Epidermal melanocyte (primary cell): Measurements from ENCODE around the gene SFT2D3.

Source experiments
- DNase-seq: peaks from one replicate; pipeline ENCODE4 v3.0.0; 2011; ENCODE audit warnings: low spot score; ENCODE audit not compliant: insufficient read length

SFT2D3 gene, protein sequence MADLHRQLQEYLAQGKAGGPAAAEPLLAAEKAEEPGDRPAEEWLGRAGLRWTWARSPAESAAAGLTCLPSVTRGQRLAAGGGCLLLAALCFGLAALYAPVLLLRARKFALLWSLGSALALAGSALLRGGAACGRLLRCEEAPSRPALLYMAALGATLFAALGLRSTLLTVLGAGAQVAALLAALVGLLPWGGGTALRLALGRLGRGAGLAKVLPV

DNA sequence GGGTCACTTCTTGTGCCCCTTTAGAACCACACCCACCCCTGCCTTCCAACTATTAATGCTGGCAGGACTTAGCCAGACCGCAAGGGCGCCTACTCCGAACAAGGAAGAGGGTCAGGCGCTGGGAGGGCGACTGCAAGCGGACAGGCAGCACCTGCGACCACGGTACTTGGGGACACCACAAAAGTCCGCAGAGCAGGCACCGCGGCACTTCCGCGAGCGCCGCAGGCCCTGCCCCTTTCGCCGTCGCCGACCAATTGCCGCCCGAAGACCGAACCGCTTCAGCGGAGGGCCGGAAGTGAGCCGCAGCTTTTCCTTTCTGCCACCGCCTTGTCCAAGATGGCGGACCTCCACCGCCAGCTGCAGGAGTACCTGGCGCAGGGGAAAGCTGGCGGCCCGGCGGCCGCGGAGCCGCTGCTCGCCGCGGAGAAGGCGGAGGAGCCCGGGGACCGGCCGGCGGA lies at the start of gene SFT2D3:
Gene SFT2D3 (plus strand): TSS at position 305 of the 458 bp plus-strand sequence. CDS start 32 bp downstream, at position 337.
- peak; percentile 98 for DNase-seq

DNA sequence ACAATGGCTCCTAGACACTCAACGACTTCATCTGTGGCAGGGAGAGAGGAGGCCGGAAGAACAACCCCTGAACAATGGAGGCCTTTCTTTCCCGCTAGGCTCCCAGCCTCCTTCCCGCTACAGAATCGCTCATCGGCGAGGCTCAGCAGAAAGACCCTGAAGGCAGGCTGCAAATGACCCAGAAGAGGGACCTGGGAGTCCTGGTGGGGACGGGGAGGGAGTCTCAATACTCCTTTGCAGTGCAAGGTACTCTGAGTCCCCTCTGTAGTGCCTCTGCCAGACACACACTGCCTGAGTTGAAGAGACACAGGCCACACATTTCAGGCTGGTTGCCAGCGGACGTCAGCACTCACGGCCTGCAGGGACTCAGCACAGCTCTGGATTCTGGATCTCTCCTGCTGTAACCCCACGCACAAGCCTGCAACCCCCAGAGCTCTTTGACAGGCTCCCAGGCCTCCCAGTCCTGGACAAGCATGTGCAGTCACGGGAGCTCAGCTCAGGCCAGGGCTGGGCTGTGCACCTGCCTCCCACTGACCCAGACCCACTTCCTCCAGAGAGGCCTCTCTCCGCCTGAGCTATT lies 49.2 kb upstream of the SFT2D3 start:
- no peak for DNase-seq

DNA sequence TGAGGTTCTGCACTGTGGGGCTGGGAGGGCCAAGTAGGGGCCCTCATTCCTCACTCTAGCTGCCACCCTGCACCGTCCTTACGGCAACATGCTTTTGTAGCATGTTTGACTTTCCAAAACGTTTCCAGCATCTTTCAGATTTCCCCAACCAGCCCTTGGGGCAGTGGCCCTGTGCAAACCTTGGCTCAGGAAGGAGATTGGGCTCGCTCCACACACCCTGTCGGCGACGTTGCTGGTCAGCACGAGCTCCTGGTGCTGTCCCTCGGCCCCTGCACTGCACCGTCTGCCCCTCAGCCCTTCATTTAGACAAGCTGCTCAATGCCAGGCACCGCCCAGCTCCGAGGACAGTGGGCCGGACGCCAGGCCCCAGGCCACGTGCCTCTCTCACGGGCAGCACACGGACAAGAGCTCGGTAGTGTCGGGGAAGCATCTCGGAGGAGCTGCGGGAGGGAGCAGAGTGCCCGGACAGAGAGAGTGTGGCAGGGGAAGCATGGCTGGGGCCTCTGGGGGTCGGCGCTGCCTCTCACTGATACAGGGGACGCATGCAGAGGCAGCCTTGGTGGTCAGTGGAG lies 48.4 kb upstream of the SFT2D3 start:
- no peak for DNase-seq

DNA sequence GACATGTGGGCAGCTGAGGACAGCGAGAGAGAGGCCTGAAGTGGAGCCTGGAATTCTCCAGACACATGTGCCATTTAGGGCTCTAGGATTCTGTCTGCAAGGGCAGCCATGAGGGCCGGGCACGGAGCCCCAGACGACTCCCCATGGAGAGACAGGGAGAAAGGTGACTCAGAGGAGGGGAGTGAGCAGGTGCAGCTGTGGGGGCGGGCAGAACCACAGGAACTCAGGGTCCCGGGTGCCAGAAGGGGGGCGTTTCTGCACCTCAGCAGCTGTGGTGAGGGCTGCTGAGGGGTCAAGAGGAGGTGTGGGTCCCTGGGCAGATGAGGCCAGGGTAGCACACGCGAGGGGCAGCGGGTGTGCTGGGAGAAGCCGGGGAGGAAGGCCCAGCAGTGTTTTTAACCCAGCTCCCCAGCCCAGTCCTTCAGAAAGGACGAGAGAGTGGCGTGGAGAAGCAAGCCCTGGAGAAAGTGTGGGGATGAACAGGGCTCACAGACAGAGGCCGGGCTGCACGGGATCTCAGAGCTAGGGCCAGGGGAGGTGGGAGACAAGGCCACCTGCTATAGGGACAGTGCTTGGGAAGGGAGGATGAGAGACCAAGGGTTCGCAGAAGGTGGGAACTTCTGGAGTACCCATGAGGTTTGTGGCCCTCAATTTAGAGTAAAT lies 47.7 kb upstream of the SFT2D3 start:
- no peak for DNase-seq

DNA sequence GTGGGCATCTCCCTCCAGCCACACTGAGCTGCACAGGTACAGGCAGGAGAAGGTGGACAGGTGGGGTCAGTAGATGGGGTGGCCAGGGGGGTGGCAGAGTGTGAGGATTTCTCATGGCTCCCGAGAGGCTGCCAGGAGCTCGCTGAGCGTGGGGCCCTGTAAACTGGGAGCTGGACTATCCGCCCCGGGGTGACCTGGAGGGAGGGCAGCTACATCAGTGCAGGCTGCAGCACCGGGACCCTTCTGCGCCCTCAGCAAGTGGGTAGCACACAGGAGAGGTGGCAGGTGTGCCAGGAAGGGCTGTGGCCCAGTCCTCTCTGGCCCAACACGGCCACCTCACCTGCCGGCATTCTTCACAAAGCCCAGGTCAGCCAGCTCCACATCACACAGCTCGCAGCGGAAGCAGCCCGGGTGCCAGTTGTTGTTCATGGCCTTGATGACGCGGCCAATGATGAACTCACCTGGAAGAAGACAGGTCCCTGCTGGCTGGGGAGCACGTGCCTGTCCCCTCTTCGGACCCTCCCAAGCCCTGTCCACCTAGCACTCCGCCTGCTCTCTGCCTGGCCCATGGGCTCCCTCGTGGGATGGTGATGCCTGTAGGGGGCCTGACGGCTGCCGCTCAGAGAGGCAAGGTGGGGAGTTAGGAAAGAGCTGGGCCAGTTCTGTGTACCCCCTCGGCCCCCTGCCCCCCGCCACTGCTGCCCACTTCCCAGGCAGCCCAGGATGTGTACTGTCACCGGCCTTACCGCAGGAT lies 47.0 kb upstream of the SFT2D3 start:
- no peak for DNase-seq

DNA sequence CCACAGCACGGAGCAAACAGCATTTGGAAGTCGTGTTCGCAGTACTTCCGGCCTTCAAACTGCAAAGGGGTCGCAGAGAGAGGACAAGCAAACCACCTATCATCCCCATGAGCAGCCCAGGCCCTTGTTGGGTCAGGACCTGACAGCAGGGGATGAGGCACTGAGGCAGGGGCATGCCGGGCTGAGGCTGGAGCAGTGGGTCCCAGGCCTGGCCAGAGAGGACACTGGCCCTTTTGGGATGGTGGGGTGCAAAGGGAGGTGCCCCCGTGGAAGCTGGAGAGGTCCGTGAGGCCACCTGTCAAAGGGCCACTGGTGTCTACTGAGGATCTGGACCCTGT lies 46.5 kb upstream of the SFT2D3 start:
- DNase-seq: no peak

DNA sequence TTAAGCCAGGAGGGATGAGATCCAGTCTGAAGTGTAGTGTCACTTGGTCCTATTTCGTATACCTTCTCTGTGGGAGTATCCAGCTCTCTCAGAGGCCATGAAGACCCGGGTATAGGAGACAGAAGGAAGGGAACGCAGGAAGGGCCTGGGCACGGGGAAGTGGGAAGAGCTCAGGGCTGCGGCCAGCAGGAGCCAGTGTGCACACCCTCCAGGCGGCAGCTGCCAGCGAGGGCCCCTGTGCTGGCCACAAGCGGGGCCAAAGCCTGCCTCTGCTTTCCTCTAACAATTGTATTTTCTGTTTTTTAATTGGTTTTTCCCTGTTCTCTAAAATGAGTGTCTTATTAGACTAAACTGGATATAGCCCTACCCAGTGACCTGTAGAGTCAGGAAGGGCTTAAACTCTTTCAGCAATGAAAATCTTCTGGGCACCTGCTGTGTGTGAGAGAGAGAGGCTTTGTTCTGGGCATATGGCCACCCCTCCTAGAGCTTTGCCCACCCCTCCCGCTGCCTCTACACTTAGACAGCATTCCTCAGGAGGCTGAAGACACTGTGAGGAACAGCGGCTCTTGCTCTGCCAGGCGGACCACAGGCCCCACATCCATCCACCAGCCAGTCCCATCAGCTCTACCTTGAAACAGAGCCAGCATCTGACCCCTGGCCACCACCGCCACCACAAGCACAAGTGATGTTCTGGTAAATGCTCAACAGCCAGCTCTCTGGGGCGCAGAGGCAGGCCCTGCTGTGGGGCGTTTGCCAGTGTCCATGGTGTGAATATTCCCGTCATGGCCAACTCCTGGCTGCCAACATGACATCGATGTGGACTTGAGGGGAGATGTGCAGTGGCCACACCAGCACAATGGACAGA lies 45.9 kb upstream of the SFT2D3 start:
- DNase-seq: no peak

DNA sequence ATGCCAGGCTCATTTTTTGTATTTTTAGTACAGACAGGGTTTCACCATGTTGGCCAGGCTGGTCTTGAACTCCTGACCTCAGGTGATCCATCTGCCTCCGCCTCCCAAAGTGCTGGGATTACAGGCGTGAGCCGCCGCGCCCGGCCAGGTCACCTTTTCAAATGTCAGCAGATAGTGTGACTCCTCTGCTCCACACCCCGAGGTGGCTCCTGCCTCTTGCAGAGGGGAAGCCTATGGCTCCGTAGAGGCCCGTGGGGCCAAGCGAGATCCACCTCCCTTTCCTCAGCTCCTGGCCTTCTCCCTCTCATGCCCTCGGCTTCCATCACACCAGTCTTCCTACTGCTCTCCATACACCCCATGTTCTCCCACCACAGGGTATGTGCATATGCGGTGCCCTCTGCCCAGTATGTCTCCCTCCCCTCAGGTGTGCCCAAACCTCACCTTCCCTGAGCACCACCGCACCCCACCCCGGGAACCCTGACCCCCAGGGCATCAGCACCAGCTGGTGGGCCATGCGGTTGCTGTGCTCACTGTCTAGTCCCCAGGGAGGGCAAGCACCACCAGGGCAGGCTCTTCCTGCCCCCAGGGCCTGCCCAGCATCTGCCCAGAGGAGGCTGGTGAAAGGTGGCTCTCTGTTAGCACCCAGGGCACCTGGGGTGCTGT lies 44.6 kb upstream of the SFT2D3 start:
- DNase-seq: no peak

DNA sequence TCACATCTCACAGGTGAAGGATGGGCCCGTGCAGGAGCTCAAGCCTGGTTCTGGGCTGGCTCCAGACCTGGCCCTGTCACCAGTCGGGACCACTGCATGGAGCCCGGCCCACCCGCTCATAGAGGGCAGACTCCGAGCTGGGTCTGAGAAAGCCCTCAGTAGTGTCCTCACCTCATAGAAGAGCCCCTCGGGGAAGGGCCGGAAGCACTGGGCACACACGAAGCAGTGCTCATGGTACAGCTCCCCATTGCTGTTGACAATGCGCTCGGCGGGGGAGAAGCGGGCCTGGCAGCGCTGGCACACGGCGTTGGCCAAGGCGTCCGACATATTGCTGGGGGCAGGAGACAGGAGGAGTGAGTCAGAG lies 44.1 kb upstream of the SFT2D3 start:
- DNase-seq: no peak

DNA sequence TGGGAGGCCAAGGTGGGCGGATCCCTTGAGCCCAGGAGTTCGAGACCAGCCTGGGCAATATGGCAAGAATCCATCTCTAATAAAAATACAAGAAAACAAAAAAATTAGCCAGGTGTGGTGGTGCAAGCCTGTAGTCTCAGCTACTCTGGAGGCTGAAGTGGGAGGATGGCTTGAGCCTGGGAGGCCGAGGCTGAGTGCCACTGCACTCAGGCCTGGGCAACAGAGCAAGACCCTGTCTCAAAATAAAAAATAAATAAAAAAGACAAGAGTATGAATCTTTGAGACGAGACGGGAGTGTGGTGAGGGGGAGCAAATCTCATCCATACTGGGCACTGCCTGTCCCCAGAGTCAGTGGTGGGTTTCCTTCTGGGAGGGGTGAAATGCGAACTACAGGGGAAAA lies 43.2 kb upstream of the SFT2D3 start:
- no peak for DNase-seq

DNA sequence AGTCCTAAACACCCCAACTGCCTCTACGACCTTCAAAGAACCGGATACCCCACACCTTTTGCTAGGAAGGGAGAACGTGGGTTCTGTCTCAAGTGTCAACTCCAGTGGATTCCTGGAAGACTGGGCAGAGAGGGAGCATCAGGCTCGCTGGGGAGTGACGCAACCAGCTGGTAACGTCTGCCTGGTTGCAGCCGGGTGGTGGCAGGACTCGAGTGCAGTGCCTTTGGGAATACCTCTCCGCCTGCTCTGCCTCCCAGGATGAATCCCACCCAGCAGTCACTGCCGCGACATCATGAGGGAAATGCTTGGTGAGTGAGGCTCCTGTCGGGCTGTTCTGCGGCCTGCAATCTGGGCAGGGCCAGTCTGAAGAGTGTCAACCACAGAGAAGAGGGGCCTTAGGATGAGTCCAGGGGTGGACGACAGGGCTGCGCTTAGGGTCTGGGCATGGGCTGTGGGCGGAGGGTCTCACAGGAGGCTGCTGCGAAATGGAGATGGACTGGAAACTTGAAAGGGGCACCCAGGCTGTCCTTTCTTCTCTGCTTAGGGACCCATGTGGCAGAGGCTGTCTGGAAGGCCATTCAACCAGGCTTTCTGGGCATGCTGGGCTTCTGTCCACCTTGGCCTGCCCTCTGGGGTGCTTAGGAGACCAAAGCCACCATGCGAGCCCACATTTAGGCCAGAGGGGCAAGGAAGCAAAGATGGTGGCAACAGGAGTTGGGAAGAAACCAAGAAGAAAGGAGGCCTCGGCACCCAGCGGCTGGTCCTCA lies 42.5 kb upstream of the SFT2D3 start:
- DNase-seq: no peak

DNA sequence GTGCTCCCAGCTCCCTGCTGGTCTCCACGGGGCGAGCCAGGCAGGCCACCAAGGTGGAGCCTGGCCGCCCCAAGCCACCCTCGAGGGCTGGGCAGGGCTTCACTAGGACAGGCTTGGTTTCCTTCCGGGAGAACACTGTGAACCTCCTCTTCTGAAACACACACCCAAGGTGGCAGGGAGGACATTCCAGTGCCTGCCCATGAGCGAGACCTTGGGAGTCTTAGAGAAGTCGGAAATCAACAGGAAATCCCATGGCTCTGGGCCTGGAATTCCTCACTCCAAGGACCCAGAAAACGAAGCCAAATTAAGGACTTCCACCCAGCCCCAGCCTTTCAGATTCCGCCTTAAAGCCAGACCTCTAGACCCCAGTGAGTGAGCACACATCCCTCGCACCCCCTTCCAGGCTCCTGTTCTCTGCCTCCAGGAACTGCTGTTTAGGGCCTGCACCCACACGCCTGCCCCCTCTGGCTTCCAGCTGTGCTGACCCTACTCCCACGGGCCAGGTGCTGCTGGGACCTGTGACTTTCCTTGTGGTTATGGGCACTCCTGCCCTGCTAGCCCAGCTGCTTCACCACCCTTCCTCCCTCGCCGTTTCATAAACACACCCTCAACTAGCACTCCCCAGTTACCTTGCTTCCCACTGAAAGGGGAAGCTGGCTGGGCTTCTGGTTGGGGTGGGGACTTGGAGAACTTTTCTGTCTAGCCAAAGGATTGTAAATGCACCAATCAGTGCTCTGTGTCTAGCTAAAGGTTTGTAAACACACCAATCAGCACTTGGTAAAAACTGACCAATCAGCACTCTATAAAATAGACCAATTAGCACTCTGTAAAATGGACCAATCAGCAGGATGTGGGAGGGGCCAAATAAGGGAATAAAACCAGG lies 41.6 kb upstream of the SFT2D3 start:
- no peak for DNase-seq

DNA sequence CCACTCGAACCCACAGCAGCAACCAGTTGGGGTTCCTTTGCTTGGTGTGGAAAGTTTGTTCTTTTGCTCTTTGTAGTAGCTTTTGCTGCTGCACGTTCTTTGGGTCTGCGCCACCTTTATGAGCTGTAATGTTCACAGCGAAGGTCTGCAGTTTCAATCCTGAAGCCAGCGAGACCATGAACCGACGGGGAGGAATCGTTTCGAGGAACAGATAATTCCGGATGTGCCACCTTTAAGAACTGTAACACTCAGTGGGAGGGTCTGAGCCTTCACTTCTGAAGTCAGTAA lies 41.1 kb upstream of the SFT2D3 start:
- no peak for DNase-seq

DNA sequence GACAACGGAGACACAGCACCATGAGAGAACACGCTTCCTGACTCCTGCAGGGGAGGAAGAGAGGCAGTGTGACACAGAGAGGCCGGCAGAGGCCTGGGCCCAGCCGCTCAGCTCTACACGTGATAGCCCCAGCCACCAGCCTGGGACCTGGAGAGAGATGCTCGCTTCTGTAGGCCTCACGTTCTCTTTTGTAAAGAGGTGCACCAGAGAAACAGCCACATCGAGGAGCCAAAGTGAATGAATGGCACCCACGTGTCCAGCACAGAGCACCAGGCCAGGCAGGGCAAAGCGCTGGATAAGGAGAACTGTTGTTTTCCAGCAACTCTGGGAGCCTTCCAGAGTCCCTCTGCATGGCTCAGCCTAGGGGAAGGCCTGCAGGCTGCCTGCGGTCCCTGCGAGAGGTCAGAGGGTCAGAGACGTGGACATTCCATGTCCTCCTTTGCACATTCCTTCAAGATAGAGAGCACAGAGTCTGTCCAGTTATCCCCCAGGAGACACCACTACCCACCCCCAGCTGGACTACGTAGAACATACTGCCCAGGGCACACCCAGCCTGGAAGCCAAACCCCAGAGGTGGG lies 40.1 kb upstream of the SFT2D3 start:
- no peak for DNase-seq

DNA sequence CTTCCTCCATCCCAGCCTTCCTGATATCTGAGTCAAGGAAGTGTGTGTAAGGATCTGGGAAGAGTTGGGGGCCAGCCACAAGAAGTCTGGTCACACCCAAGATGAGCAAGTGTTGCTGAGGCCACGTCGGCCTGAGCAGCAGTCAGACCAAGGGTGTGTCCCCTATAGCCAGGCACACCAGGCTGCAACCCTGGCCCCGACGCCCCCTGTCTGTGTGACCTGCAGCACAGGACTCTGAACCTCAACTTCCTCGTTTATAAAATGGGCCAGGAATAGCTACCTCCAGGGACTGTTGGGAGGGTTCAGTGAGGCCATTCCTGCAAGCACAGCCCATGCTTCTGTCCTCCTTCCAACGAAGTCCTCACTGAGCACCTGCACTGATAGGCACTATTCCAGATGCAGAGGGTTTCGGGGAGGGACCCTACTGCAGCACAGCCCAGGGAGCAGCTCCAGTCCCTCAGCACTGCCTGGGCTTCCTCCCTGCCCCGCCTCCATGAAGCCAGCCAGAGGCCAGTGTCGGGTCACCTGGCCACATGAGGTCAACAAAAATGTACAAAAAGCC lies 39.3 kb upstream of the SFT2D3 start:
- no peak for DNase-seq

DNA sequence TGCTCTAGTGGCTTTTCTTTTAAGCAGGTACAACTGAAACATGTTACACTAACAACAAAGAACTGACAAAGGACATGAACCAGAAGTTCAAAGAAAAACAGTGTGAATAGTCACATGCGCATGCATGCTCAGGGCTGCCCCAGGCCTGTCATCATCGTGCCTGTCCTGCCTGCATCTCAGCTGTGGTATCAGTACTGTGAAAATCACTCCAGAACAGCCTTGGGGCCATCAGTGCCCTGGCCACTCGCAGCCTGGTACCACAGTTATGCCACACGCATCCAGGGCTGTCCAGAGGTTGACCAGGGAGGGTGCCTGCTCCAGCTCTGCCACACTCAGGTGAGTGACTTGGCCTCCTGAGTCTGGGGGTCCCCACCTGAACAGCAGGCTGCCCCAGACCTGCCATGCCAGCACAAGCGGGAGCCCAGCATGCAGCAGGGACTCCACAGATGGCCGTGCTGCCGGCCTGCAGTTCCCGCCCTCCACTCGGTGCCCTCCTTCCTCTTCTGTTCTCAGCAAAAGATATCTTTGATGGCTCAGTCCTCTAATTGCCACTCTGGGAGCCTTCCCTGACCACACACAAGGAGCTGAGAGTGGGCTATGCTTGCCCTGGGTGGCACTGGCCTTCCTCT lies 38.2 kb upstream of the SFT2D3 start:
- no peak for DNase-seq

DNA sequence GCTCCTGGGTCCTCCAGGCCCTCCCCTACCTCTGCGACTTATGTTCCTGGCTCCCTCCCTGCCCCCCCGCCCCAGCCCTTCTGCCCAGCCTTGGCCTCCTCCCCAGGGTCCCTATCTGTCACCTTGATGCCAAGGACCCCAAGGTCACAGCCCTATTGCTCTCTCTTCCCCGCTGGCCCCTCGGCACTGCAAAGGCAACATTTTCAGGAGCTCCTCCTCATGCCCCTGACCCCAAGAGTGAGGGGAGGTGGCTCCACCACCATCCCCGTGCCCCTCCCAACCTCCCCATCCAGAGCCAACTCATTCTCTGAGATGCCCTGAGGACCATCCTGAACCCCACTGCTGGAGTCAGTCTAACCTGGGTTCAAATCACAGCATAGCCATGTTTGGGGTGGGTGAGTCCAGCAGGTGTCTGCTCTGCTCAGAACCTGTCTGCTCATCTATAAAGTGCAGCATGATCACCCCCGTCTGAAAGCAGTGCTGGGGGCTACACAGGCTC lies 37.7 kb upstream of the SFT2D3 start:
- no peak for DNase-seq
